DMS79 treated with DMSO at 0.1 percent for 48 hours (cell line): ENCODE results near the gene SUPT7L.
"Not testable (repeated sequence)": the region's sequence is repeated elsewhere in the genome, so short reads cannot be mapped to it uniquely, and the experiment has no call there.

ENCODE experiments used
- DNase-seq: peaks from one replicate; lab custom pipeline; 2025; lab: John Stamatoyannopoulos, UW

The SUPT7L gene

DNA sequence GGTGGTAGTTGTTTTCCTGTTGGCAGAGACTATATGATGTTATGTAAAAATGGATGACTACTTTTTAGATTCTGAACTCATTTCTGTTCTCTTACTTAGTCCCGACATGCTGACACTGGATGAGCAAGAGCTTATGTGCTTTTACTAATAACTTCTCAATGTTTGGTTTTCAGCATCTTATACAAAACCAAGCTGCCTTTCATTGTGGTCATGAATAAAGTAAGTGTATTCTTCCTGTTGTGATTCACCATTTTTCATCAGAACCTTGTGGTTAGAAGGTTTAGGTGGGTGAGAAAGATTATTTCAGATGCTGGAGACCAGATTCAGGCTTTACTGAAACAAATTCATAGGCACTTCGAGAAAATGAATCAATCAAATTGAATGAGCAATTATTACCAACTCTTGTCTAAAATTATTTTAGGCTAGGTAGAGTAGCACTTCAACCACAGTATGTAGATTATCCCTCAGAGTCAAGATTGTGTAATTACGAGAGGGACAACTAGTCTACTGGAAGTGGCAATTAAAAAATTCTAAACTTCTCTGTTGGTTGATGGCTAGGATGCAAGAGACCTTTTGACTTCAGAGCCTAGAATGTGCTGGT, 25.3 kb downstream of the SUPT7L start:
- no peak for DNase-seq

DNA sequence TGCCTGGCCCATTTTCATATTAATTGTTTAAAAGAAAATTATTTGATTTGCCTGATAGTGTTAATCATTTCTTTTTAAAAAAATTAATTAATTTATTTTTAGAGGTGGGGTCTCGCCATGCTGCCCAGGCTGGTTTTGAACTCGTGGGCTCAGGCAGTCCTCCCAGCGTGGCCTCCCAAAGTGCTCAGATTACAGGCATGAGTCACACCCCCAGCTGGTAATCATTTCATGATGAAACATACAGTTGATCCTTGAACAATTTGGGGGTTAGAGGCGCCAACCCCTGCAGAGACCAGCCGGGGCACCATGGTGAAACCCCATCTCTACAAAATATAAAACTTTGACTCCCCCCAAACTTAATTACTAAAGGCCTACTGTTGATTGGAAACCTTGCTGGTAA, 26.6 kb downstream of the SUPT7L start:
- no peak for DNase-seq

DNA sequence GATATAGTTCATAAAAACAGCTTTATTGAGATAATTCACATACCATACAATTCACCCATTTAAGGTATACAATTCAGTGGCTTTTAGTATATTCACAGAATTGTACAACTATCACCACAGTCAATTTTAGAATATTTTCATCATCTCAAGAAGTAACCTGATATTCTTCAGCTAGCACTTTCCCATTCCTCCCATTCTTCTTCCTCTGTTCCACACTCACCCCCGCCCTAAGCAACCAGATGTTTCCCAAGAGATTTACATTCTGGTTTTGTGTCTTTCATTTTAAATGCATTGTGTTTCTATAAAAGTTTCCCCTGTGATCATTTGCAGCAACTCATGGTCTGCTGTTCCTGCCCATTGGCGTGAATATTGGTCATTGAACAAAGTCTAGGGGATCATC, 29.1 kb downstream of the SUPT7L start:
- no peak for DNase-seq

DNA sequence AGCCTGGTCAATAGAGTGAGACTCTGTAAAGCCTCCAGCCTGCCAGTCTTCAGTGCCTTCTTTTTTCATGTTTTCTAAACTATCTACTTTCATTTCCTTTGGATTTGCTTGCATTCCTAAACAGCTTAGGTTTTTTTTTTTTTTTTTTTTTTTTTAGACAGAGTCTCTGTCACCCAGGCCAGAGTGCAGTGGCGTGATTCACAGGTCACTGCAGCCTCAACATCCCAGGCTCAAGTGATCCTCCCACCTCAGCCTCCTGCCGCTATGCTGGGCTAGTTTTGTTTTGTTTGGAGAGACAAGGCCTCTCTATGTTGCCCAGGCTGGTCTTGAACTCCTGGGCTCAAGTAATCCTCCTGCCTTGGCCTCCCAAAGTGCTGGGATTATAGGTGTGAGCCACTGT, 33.2 kb downstream of the SUPT7L start:
- DNase-seq, result not testable (repeated sequence)

DNA sequence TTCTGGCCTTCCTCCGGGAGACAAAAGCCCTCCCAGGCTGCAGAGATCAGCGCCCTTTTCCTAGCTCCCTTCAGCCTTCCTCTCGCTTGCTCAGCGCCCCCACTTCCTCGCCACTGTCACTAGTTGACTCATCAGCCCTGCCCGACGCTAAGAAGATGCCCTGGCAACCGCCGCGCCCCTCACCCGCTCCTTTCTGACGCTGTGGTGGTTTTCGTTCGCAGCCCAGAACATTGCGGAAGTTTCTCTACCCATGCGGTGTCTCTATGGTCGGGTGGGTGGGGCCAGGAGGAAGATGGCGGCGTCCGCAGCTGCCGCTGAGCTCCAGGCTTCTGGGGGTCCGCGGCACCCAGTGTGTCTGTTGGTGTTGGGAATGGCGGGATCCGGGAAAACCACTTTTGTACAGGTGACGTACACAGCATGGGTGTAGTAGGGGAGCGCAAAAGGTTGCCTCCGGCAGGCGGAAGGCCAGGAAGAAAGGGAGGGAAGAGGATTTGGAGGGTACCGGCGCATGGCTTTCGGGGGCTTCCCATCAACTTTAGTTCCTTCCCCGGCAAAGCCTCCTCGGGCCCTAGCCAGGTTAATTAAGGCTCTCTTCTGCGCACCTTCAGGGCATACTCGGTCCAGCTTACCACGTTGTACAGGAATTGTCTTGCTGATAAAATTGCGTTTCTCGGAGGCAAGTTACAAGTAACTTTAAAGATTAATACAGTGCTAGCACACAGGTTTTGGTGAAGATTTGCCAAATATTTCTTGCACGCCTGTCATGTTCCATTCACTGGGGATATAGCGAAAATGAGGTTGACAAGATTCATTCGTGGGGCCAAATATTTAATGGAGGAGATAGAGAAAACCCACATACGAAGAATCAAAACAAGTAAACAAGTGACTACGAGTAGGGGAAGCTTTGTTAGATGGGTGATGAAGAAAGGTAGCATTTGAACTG, 34.4 kb downstream of the SUPT7L start, which contains the start of the genes CCDC121 and GPN1:
Gene CCDC121, minus strand, starts transcription at position 246 of the 943 bp plus-strand sequence. CDS start 1,213 bp downstream, outside the sequence.
Gene GPN1, plus strand, starts transcription at position 284 of the 943 bp plus-strand sequence. Its CDS starts 9 bp downstream, at position 293.
- peak; percentile 86 for DNase-seq

DNA sequence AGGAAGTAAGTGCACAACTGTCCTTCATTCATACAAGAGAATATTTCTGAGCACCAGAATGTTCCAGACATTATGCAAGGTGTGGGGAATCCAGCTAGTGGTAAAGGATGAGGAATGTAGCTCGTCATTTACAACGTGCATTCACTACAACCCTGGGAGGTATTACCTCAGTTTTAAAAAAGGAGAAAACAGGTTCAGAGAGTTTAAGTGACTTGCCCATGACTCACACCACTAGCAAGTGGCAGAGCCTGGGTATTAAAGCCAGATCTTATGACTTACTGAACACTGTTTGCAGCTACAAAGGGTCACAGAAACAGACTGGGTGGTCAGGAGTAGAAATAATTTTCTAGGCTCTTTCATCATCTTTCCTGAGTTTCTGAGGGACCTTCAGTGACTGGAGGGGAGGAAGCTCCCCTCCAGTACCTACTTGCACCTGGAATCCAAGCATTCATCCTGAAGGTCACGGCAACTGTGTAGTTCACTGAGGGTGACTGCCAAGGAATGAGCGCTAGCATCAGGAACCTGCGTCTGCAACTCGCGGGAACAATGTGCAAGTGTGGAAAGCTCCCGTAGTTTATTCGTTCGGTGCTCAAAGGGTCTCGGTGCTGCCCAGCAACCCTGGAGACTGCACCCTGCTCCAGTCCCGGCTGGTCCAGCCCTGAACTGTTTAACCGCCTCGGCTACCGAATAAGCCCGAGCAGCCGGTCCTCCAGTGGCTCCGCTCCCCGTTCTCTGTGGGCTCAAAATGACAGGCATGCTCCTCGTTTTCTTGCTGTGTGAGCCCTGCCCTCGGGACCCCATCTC, 35.2 kb downstream of the SUPT7L start:
- DNase-seq, result no peak

DNA sequence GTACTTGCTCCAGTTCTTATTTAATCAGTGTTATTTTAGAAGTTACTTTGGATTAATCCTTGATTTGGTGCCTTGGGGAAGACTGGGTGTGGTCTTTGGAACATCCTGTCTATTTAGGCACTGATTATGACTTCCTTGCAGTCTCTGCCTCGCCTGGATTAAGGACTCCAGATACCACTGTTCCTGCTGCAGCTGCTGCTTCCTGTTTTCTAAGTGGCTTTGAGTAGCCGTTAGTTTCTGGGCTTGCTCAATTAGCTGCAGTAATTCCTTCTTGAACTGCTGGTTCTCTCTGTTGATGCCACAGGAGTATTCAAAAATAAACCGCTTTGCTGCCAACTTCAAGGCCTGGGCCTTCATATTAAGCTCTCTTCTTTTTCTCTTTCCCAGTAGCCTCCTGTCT, 36.5 kb downstream of the SUPT7L start:
- DNase-seq, result not testable (repeated sequence)

DNA sequence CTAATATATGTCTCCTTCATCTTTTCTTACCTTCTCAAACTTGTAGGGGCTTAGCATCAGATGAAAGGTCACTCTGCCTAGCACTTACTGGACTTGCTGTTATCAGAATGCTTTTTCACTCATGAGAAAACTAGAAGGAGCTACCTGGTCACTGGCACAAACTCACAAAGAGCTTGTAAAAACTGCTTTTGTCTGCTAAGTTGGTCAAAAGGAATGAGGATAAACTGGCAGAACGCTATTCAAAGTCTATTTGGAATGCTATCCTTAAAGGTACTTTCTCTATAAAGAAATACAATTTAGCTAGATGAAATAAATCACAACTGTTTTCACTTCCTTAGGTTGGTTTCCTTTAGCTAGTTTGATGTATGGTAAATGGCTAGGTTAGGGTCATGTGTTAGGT, 37.1 kb downstream of the SUPT7L start:
- DNase-seq, result not testable (repeated sequence)

DNA sequence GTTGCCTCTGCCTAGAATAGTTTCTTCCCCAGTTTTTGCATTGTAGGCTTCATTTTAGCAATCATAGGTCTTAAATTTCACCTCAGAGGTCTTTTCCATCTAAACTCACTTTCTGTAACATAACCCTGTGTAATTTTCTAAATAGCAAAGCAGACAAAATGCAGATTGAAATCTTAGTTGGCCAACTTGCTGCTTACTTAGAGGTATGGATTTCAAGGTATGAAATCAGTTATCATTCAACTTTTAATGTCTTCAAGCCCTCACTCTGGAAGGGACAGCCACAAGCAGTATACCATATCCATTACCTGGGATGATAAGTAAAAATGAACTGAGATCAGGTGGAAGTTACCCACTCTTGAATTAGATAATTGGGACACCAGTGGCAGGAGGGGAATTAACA, 38.5 kb downstream of the SUPT7L start:
- no peak for DNase-seq

DNA sequence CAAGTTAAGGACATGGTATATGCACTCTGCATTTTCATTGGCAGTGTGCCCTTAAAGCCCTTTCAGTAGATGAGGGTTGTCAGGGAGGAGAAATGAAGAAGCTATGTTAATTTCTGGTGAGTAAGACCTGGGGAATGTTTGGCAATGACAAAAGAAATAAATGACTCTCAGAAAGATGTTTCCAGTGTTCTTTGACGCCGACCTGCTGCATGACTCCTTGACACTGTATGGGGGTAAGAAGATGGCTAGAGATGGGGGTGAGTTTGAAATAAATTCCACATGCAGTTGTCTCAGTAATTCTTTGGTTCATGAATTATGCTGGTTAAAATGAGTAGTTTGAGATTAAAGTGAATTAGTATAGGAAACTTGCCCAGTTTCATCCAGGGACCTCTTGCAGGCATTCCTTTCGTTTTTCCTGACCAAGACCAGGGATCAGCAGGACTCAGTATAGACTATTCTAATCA, 40.5 kb downstream of the SUPT7L start:
- DNase-seq, result no peak

DNA sequence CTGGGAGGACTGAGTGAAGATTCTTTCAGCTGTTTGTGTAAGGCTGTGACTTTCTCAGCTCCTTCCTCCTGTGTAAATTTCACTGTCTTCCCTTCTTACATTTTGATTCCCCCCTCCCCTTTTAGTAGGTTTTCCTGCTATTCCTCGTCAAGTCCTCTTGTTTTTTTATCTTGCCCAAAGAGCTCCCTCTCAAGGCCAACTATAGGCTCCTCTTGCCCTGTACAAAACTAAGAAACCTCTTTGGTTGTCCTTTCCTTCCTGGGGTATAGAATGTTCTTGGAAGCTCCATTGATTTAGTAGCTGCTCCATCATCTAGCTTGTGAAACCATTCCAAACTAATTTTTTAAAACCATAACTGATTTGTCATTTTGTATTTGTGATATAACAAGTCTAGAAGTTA, 41.9 kb downstream of the SUPT7L start:
- DNase-seq, result no peak

DNA sequence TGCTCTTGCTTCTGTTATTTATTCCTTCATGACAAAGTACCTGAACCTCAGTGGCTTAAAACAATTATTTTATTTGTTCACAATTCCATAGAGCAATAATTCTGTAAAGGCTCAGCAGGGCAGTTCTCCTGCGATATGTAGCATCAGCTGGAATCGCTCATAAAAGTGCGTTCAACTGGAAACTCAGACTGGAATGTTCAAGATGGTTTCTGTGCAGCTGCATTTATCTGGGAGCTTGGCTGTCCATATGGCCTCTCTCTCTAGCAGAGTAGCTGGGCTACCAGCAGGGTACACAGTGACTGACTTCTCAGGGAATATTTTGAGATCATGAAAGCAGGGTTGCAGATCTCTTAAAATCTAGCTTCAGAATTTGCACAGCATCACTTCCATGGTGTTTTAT, 48.1 kb downstream of the SUPT7L start:
- DNase-seq, result no peak

DNA sequence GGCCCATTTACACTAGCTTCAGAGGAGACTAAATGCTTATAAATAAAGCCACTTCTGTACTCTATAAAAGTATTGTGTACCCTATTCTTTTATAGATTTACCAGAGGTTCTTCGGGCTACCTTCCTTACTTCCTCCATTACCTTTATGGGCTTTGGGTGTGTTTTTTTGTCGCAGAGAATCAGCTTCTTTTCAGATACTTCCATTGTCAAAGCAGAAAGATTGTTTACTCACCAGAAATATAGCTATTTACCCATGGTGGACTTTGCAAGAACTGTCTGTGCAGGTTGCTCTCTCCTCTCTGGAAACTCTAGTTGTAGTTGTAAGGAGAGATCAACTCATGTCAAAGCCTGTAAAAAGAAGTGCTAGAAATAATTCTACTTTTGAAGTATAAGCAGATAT, 49.4 kb downstream of the SUPT7L start:
- DNase-seq, result no peak

DNA sequence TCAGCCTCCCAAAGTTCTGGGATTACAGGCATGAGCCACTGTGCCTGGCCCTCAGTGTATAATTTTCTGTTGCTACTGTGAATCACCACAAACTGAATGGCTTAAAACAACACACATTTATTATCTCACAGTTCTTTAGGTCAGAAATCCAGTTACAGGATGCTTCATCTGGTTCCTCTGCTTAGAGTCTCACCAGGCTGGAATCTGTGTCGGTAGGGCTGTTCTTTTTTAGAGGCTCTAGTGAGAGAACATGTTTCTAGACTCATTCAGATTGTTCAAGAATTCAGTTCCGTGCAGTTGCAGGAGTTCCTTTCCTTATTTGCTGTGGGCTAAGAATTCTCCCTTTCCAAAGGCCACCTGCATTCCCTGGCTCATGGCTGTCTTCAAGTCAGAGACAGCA, 56.8 kb downstream of the SUPT7L start:
- no peak for DNase-seq
